ENCODE data around the gene TRPV4. TPM values are rescaled to one million over a fixed set of nuclear protein-coding genes. Genes with fewer than 3 reads are reported as not detected.

Gene TRPV4
- total and polyA plus RNA-seq, 4 donors = 1.9 to 6.5 (median 2.2) TPM

- DNase-seq = no peak
- no peak for ATAC-seq (ENCODE audit: insufficient read depth, low FRiP score)
- Histone ChIP-seq H3K4me1 (ENCODE audit: control insufficient read depth in 5 of 5, insufficient read depth in 5 of 5, low read length in 5 of 5) (peaks cover 0 to 3% (median 0%) of the 10 kb centered on the region in 5 donors), H3K36me3 (ENCODE audit: control insufficient read depth in 4 of 4, insufficient read depth in 4 of 4, low read length in 4 of 4) (no peaks in the 10 kb centered on the region), H3K27ac (ENCODE audit: low read depth in 1 of 2, low read length in 1 of 2) (no peak overlapping the region), H3K4me3 (no peak overlapping the region), H3K9me3 (ENCODE audit: control insufficient read depth in 4 of 4, insufficient read depth in 3 of 4, low read length in 3 of 4) (no peaks in the 10 kb centered on the region), H3K27me3 (ENCODE audit: control insufficient read depth in 3 of 3, insufficient read depth in 3 of 3, low read length in 2 of 3) (no peaks in the 10 kb centered on the region), H3K9ac (ENCODE audit: insufficient read depth in 1 of 2, low read length in 2 of 2) (no peak overlapping the region)
- TF ChIP-seq, protein P1, sequence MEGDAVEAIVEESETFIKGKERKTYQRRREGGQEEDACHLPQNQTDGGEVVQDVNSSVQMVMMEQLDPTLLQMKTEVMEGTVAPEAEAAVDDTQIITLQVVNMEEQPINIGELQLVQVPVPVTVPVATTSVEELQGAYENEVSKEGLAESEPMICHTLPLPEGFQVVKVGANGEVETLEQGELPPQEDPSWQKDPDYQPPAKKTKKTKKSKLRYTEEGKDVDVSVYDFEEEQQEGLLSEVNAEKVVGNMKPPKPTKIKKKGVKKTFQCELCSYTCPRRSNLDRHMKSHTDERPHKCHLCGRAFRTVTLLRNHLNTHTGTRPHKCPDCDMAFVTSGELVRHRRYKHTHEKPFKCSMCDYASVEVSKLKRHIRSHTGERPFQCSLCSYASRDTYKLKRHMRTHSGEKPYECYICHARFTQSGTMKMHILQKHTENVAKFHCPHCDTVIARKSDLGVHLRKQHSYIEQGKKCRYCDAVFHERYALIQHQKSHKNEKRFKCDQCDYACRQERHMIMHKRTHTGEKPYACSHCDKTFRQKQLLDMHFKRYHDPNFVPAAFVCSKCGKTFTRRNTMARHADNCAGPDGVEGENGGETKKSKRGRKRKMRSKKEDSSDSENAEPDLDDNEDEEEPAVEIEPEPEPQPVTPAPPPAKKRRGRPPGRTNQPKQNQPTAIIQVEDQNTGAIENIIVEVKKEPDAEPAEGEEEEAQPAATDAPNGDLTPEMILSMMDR (IDR thresholded peaks at IDR 0.05; ENCODE audit: control extremely low read depth, extremely low read depth) = no peak
- 94 to 98% methylated on average over 12 of the region's 12 CpGs for WGBS, 2 donors
Observed at GRCh38 chr12:109807954-109808643, 25.1 kb downstream of the TRPV4 start.

DNA sequence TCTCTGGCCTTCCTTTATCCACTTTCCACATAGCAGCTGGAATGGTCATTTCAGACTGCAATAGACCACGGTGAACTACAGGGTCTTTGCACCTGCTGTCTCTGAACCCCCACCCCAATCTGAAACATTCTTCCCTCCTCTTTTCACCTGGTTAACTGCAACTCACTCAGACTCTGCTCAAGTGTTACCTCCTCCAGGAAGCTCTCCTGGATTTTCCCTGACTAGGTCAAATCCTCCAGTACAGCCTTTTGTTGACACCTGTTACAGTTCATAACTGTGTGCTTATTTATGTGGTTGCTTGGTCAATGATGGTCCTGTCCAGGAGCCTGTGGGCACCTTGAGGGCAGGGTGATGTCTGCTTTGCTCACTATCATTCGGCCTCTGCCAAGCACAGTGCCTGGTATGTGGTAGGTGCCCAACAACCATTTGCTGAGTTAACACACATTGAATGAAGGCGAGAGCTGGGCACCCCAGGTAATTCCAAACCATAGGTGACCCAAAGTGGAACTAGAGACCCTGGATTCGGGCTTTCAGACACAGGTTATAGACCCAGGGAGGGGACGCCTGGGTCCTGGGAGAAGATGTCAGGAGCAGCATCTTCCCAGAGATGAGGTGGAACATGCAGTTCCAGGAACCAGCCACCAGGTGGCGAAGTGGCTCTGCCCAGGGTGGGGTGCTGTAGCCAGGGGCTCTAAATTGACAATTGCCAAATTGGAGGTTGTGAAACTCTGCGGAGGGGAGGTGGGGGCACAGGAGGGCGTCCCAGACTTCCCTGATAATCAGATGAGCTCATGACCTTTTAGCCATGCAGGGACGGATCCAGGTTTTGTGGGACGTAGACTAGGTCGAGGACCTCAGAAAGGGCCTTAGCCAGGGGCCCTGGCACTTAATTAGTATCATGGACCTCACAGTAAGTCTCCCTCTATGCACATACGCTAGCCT, 28.1 kb downstream of the TRPV4 start:
- H3K27ac ChIP-seq (ENCODE audit: low read depth in 1 of 2, low read length in 1 of 2) = no peak overlapping the region
- ATAC-seq (ENCODE audit: insufficient read depth, low FRiP score) (peak; percentile 81), DNase-seq (peak; percentile 52 to 70 (median 65))
- no peaks in the 10 kb centered on the region for H3K9me3 ChIP-seq (ENCODE audit: control insufficient read depth in 4 of 4, insufficient read depth in 3 of 4, low read length in 3 of 4)
- H3K27me3 ChIP-seq (ENCODE audit: control insufficient read depth in 3 of 3, insufficient read depth in 3 of 3, low read length in 2 of 3) = no peaks in the 10 kb centered on the region
- no peaks in the 10 kb centered on the region for H3K36me3 ChIP-seq (ENCODE audit: control insufficient read depth in 4 of 4, insufficient read depth in 4 of 4, low read length in 4 of 4)
- no peak overlapping the region for H3K4me3 ChIP-seq
- H3K9ac ChIP-seq (ENCODE audit: insufficient read depth in 1 of 2, low read length in 2 of 2) = no peak overlapping the region
- 39 to 43% methylated on average over 12 of the region's 12 CpGs for WGBS, 2 donors
- TF ChIP-seq, protein P1 (IDR thresholded peaks at IDR 0.05; ENCODE audit: control extremely low read depth, extremely low read depth) = peak; percentile 88
- peaks cover 0 to 3% (median 0%) of the 10 kb centered on the region in 5 donors for H3K4me1 ChIP-seq (ENCODE audit: control insufficient read depth in 5 of 5, insufficient read depth in 5 of 5, low read length in 5 of 5)

- no peaks in the 10 kb centered on the region for H3K9me3 ChIP-seq (ENCODE audit: control insufficient read depth in 4 of 4, insufficient read depth in 3 of 4, low read length in 3 of 4)
- TF ChIP-seq, protein P1 (IDR thresholded peaks at IDR 0.05; ENCODE audit: control extremely low read depth, extremely low read depth) = no peak
- no peak overlapping the region for H3K27ac ChIP-seq (ENCODE audit: low read depth in 1 of 2, low read length in 1 of 2)
- H3K9ac ChIP-seq (ENCODE audit: insufficient read depth in 1 of 2, low read length in 2 of 2) = no peak overlapping the region
- no peaks in the 10 kb centered on the region for H3K27me3 ChIP-seq (ENCODE audit: control insufficient read depth in 3 of 3, insufficient read depth in 3 of 3, low read length in 2 of 3)
- DNase-seq = no peak
- no peaks in the 10 kb centered on the region for H3K36me3 ChIP-seq (ENCODE audit: control insufficient read depth in 4 of 4, insufficient read depth in 4 of 4, low read length in 4 of 4)
- H3K4me1 ChIP-seq (ENCODE audit: control insufficient read depth in 5 of 5, insufficient read depth in 5 of 5, low read length in 5 of 5) = peaks cover 0 to 3% (median 0%) of the 10 kb centered on the region in 5 donors
- WGBS, 2 donors = 84 to 95% methylated on average over 3 of the region's 3 CpGs
- ATAC-seq (ENCODE audit: insufficient read depth, low FRiP score) = no peak
- no peak overlapping the region for H3K4me3 ChIP-seq
Observed at GRCh38 chr12:109803678-109804077, 29.5 kb downstream of the TRPV4 start.

Data from lung (tissue), 12 donors.